ENCODE results near the gene ADRM1. TPM values are rescaled to one million over a fixed set of nuclear protein-coding genes. Genes with fewer than 3 reads are reported as not detected.

Gene ADRM1
- total RNA-seq, 1 donor from 2014 or later, result 73.4 TPM

DNA sequence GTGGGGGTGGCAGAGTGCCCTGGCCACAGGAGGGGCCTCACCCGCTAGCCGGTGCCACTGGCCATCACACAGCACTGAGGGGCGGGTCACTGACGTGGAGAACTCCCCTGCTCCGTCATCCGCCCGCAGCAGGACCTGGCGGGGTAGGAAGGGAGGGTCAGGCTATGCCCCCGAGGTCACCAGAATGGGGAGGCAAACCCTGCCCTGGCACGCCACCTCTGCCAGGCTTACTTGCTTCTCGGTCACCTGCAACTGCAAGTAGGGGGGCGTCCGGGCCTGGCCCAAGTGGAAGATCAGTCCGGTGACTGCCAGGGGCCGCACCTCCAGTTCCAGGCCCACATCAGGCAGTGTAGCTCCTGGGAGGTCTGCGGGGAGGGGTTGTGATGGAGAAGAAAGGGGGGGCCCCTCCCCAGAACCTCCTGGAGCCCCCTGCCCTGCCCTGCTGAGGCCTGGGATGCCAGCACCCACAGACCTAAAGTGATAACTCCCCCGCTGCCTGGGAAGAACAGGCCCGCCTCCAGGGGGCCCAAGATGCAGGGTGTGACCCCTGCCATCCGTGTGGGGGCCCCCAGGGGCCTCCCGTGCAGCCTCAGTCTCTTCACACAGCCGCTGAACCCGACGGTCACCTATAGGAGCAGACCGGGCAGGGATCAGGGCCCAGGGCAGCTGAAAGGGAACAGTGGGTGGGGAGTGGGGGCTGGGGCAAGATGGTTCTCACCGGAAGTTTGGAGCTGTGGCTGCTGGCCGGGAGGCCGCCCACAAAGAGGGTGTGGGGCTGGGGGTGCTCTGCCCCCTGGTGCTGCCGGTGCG, 7.4 kb downstream of the ADRM1 start:
- H3K9me3 ChIP-seq, result no peaks in the 10 kb centered on the region
- no peak overlapping the region for H3K4me3 ChIP-seq
- ATAC-seq, result no peak
- DNase-seq, result no peak
- TF ChIP-seq, protein P1, sequence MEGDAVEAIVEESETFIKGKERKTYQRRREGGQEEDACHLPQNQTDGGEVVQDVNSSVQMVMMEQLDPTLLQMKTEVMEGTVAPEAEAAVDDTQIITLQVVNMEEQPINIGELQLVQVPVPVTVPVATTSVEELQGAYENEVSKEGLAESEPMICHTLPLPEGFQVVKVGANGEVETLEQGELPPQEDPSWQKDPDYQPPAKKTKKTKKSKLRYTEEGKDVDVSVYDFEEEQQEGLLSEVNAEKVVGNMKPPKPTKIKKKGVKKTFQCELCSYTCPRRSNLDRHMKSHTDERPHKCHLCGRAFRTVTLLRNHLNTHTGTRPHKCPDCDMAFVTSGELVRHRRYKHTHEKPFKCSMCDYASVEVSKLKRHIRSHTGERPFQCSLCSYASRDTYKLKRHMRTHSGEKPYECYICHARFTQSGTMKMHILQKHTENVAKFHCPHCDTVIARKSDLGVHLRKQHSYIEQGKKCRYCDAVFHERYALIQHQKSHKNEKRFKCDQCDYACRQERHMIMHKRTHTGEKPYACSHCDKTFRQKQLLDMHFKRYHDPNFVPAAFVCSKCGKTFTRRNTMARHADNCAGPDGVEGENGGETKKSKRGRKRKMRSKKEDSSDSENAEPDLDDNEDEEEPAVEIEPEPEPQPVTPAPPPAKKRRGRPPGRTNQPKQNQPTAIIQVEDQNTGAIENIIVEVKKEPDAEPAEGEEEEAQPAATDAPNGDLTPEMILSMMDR (IDR thresholded peaks at IDR 0.05), result no peak
- H3K27me3 ChIP-seq, result no peaks in the 10 kb centered on the region
- H3K4me1 ChIP-seq, result peaks cover 5% of the 10 kb centered on the region
- peaks cover 88% of the 10 kb centered on the region for H3K36me3 ChIP-seq
- H3K27ac ChIP-seq, result no peak overlapping the region
- intact Hi-C loops (cut with DNase I), result no loop called here

DNA sequence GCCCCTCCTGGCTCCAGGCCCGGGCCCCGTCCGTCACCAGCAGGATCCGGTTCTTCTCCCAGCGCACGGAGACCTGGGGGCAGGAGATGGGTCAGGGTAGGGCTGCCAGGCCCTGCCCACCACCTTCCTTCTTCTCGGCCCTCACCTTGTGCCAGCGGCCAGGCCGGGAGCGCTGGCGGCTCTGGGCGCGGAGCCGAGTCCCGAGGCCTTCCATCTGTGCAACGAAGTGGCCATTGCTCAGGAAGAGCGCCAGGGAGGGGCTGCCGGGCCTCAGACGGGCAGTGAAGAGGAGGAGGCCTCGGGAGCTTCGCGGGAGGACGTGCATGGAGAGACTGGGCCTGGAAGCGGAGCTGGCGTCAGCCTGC, 7.9 kb downstream of the ADRM1 start:
- H3K4me3 ChIP-seq, result no peak overlapping the region
- H3K9me3 ChIP-seq, result no peaks in the 10 kb centered on the region
- no peak overlapping the region for H3K27ac ChIP-seq
- no peaks in the 10 kb centered on the region for H3K4me1 ChIP-seq
- DNase-seq (no peak), ATAC-seq (no peak)
- intact Hi-C loops (cut with DNase I), result no loop called here
- no peaks in the 10 kb centered on the region for H3K27me3 ChIP-seq
- peaks cover 87% of the 10 kb centered on the region for H3K36me3 ChIP-seq
- TF ChIP-seq, protein P1 (IDR thresholded peaks at IDR 0.05), result no peak

DNA sequence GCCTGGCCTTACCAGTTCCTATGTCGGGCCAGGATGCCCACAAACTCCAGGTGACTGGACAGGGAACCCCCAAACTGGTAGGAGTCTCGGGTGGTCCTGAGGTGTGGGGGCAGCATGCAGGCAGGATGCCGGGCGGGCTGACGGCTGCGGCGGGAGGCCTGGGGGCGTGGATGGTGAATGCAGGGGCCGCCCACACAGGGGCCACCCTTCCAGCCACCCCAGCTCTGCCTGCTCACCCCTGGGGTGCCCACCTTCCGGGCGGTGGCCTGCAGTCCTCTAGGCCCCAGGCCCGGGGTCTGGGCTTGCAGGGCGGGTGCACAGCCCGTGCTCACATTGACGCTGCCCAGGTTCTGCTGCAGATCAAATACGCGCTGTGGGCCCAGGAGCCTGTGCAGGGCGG, 8.4 kb downstream of the ADRM1 start:
- ATAC-seq, result no peak
- Histone ChIP-seq H3K4me1 (no peaks in the 10 kb centered on the region), H3K36me3 (peaks cover 87% of the 10 kb centered on the region), H3K27me3 (no peaks in the 10 kb centered on the region), H3K27ac (no peak overlapping the region), H3K9me3 (no peaks in the 10 kb centered on the region), H3K4me3 (no peak overlapping the region)
- TF ChIP-seq, protein P1 (IDR thresholded peaks at IDR 0.05), result no peak
- intact Hi-C loops (cut with DNase I), result no loop called here
- no peak for DNase-seq

DNA sequence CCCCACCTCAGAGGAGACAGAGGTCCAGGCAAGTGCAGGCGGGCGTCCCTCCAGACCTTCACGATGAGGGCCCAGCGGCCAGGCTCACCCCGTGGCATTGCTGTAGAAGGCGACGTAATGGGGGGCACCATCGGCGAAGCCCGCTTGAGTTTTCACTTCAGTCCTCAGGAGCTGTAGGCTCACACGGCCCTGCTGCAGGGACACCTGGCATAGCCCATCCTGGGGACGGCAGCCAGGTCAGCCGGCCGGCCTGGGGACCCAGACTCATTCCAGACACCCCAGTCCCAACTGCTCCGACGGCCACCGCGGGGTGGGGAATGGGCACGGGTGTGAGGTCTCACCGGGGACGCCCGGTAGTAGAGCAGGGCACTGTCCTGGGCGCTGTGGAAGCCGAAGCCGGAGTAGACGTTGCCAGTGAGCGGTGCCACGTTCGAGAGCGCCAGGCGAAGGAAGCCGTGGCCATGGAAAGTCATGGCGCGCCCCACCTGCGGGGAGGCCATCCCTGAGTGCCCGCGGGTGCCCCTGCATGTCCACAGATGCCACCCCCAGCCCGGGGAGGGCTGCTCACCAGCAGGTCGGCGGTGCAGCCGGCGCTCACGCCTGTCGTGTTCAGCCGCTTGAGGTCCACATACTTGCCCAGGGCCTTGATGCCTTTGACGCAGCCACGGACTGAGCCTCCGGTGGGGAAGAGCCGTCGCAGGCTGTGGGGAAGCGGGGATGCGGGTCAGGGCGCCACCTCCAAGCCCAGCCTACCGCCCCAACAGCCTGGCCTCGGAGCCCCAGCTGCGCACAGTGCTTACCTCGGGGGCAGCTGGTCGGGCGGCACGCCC, 9.2 kb downstream of the ADRM1 start:
- H3K27me3 ChIP-seq, result no peaks in the 10 kb centered on the region
- intact Hi-C loops (cut with DNase I), result no loop called here
- no peak overlapping the region for H3K4me3 ChIP-seq
- no peak overlapping the region for H3K27ac ChIP-seq
- H3K4me1 ChIP-seq, result no peaks in the 10 kb centered on the region
- DNase-seq (no peak), ATAC-seq (no peak)
- TF ChIP-seq, protein P1 (IDR thresholded peaks at IDR 0.05), result no peak
- H3K9me3 ChIP-seq, result no peaks in the 10 kb centered on the region
- H3K36me3 ChIP-seq, result peaks cover 87% of the 10 kb centered on the region

DNA sequence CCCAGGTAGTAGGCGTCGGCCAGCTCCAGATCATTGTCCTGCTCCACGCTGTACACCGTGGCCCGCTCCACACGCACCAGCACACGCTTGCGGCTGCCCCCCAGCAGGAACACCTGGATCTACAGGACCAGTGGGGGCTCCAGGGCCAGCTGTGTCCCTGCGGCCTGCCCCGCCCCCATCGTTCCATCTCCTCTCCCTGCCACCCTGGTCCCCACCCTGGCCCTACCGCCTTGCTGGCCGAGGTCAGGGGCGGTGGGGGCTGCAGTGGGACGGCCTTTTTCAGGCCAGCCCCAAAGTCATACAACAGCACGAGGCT, 9.8 kb downstream of the ADRM1 start:
- Histone ChIP-seq H3K4me1 (no peaks in the 10 kb centered on the region), H3K27me3 (no peaks in the 10 kb centered on the region), H3K27ac (no peak overlapping the region), H3K36me3 (peaks cover 86% of the 10 kb centered on the region), H3K9me3 (no peaks in the 10 kb centered on the region), H3K4me3 (no peak overlapping the region)
- intact Hi-C loops (cut with DNase I), result no loop called here
- DNase-seq (no peak), ATAC-seq (no peak)
- TF ChIP-seq, protein P1 (IDR thresholded peaks at IDR 0.05), result no peak

Measured in upper lobe of right lung (tissue), 1 donor.